HG03460 (cell line): ENCODE measurements around the gene GPRC5A.

Source experiments
- ATAC-seq: cut with Tn5 transposase; IDR thresholded peaks from one replicate; pipeline ENCODE4 v1.9.1; 2021; ENCODE audit not compliant: unreplicated experiment

The GPRC5A gene

GRCh38 chr12:12909228-12909994, 18.0 kb downstream of the GPRC5A start:
- ATAC-seq, result no peak

- ATAC-seq, result no peak
Measured at GRCh38 chr12:12909995-12910420, 18.6 kb downstream of the GPRC5A start.

- no peak for ATAC-seq
Measured at GRCh38 chr12:12912711-12913110, 21.3 kb downstream of the GPRC5A start.

DNA sequence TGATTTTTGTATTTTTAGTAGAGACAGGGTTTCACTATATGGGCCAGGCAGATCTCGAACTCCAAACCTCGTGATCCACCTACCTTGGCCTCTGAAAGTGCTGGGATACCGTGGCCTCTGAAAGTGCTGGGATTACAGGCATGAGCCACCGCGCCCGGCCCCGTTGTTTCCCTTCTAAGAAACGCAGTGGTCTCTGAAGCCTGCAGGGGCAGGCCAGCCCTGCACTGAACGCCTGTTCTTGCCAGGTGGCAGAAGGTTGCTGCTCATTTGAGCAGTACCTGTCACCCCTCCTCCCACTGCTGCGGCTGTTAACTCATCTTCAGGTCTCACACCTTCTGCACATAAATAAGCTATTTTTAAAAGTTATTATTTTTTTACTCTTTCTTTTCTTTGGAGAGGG, 24.3 kb downstream of the GPRC5A start:
- no peak for ATAC-seq

GRCh38 chr12:12916135-12916944, 25.0 kb downstream of the GPRC5A start:
- ATAC-seq, result peak; percentile 97

- ATAC-seq, result no peak
Measured at GRCh38 chr12:12917517-12917916, 26.2 kb downstream of the GPRC5A start.

DNA sequence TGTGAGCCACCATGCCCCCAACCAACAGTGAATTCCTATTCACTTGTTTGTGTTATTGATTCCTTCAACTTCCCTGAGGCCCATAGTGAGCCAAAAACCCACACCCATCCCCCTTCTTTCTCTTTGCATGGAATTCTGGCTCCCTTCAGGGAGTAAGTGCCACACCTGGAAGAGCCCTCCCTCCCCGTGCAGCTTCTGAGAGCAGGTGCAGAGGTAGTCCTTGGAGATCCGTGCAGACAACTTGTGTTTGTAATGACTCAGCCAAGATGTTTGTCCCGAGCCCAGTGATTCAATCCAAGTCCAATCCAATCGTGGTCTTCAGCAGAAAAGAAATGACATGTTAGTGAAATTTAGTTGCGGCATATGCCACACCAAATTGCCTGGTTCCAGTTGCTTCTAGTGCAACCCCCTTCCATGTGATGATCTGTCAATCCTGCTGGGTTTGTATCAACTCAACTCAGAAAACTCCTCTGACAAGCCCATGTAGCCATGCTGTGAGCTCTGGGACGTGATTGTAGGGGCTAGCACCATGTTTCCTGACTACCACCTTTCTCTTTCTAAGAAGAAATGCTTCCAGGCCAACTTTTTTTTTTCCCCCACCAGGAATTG, 27.5 kb downstream of the GPRC5A start:
- ATAC-seq, result no peak

- ATAC-seq, result no peak
Measured at GRCh38 chr12:12919666-12920435, 28.5 kb downstream of the GPRC5A start.

- ATAC-seq, result no peak
Measured at GRCh38 chr12:12922191-12922616, 30.8 kb downstream of the GPRC5A start.

DNA sequence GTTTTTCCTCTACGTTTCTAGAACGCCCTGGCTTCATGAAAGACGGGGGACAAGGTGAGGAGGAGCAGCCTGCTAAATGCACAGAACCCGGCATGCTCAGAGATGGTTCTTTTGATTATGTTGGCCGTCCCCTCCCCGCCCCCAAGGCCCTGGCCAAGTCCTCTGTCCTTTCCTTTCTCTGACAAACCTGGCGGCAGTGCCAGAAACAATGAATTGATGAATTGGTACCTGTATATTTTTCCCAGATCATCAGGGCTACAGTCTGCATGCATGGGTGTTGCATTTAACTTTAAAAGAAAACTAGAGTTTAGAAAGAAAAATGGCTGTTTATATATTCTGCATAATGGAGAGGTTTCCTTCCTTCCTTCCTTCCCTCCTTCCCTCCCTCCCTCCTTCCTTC, 31.6 kb downstream of the GPRC5A start:
- ATAC-seq, result no peak

DNA sequence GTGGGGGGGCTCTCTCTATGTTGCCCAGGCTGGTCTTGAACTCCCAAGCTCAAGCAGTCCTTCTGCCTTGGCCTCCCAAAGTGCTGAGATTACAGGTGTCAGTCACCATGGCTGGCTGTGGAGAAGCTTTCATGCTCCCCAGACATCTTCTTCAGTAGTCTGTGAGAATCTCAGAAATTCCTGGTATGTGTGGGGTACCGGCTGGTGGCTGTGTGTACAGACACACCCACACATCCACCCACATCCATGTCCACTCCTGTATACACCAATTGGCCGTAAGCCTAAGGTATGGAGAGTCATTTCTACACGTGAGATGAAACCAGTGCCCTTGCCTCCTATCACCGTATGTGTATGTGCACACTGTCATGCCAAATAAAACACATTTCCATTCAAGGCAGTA, 32.8 kb downstream of the GPRC5A start:
- no peak for ATAC-seq

DNA sequence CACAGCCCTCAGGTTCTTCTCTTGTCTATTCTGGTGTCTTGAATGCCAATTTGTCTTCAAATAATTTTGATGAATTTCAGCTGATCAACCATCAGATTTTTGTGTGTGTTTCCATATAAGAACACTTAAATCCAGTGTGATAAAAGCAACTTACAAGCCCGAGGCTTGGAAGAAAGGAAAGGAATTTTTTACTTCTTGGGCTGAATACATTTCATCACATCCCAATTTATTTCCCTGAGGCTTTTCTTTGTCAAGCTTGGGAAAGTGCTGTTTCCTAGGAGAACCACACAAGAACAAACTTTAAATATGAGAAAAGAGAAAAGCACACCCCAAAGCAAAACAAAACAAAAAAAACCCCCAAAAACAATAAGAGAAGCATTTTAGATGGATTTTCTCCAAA, 34.0 kb downstream of the GPRC5A start:
- no peak for ATAC-seq

- ATAC-seq, result no peak
Measured at GRCh38 chr12:12926571-12927071, 35.3 kb downstream of the GPRC5A start.

GRCh38 chr12:12927211-12928079, 36.1 kb downstream of the GPRC5A start:
- no peak for ATAC-seq

DNA sequence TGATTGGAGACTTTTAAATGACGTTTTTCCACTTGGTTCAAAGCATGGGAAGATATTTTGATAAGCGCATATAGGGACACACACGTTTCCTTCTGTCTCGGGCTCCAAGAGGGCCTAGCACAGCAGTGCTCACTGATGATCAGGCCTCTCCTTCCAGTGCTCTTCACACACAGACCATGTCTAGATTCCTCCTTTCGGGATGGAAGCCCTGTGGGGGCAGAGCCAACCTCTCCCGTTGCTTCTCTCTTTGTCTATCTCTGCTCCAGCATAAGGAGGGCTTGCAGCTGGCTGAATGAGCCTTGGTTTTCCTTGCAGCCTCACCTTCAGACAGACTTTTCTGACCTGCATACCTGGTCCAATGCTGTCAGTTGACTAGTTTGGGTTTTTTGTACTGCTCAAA, 38.3 kb downstream of the GPRC5A start:
- ATAC-seq, result no peak

- ATAC-seq, result no peak
Measured at GRCh38 chr12:12930633-12931219, 39.4 kb downstream of the GPRC5A start.

- ATAC-seq, result no peak
Measured at GRCh38 chr12:12933742-12934141, 42.4 kb downstream of the GPRC5A start.

DNA sequence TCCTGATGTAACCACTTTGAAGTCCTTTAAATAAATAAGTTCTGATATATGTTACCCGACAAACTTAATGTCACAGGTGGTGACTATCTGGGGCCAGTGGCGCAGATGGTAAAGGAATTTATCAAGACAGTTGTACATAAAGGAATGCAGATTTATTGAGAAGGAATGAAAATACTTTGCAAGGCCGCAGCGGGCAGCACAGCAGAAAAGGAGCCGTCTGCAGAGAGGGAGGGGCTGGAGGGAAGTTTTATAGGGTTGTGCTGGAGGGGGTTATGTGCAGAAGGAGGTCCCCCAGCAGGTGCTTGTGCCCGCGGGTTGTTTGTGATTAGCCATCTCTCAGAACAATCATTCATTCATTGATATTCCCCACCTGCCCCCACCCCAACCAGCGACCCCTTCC, 43.2 kb downstream of the GPRC5A start:
- ATAC-seq, result no peak

DNA sequence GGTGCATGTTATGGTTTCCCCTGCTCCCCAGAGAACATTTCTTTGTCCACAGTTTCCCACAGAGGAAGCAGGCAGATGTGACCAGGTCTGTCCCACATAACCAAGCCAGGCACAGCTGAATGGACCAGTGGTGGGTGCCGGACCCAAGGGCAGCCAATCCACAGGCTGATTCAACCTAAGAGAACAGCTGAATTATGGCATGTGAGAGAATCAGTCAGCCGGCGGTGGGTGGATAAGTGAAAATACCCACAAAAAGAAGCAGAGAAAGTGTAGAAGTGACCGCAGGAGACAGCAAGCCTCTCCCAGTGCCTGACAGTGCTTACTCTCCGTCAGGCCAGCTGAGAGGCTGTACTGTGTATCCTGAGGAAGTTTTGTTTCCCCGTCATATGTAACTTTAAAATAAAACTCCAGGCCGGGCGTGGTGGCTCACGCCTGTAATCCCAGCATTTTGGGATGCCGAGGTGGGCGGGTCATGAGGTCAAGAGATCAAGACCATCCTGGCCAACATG, 45.7 kb downstream of the GPRC5A start:
- no peak for ATAC-seq
